Neural cell (in vitro differentiated cells): ENCODE results near the gene EPS15. TPM values are rescaled to one million over a fixed set of nuclear protein-coding genes. Genes with fewer than 3 reads are reported as not detected.

Experiments used
- H2AFZ ChIP-seq: fragments of 200-600, 300-800 bp; sonication (generic), shearing (Covaris generic); 2 replicates; pipeline ENCODE4 v1.6.0; 2014; ENCODE audit warnings: low read depth, mild to moderate bottlenecking, antibody characterized with exemption, low read length, moderate library complexity
- H3F3A ChIP-seq: fragments of 200-600 bp; shearing (Covaris generic); 2 replicates; pipeline ENCODE4 v1.6.1; 2016; ENCODE audit warnings: mild to moderate bottlenecking, moderate library complexity, mixed read lengths, antibody characterized with exemption, low read length; ENCODE audit not compliant: insufficient read depth, poor library complexity, severe bottlenecking
- H3K27ac ChIP-seq: fragments of 200-600, 300-800 bp; sonication (generic), shearing (Covaris generic); 2 replicates; pipeline ENCODE4 v1.5.1; 2014; ENCODE audit warnings: mild to moderate bottlenecking, low read length, moderate library complexity
- H3K27me3 ChIP-seq: fragments of 300-800, 200-600 bp; sonication (generic), shearing (Covaris generic); 2 replicates; pipeline ENCODE4 v1.6.0; 2014; ENCODE audit warnings: mild to moderate bottlenecking, low read depth, low read length, moderate library complexity; ENCODE audit not compliant: insufficient read depth
- H3K36me3 ChIP-seq: fragments of 300-800, 200-600 bp; sonication (generic), shearing (Covaris generic); 2 replicates; pipeline ENCODE4 v1.5.1; 2014; ENCODE audit warnings: mild to moderate bottlenecking, antibody characterized with exemption, low read length, moderate library complexity; ENCODE audit not compliant: insufficient read depth
- H3K4me2 ChIP-seq: fragments of 300-800, 200-600 bp; sonication (generic), shearing (Covaris generic); 2 replicates; pipeline ENCODE4 v1.6.0; 2014; ENCODE audit warnings: mild to moderate bottlenecking, low read length
- H3K4me3 ChIP-seq: fragments of 300-800, 200-600 bp; sonication (generic), shearing (Covaris generic); 2 replicates; pipeline ENCODE4 v1.5.1; 2014; ENCODE audit warnings: mild to moderate bottlenecking, low read length, moderate library complexity
- H3K79me2 ChIP-seq: fragments of 200-600 bp; shearing (Covaris generic); replicated peaks from 2 replicates; pipeline ENCODE4 v1.6.0; 2014; ENCODE audit warnings: mild to moderate bottlenecking, low read length, moderate library complexity; ENCODE audit not compliant: insufficient read depth
- H3K9ac ChIP-seq: fragments of 300-800, 200-600 bp; sonication (generic), shearing (Covaris generic); 2 replicates; pipeline ENCODE4 v1.6.1; 2016; ENCODE audit warnings: mild to moderate bottlenecking, low read length, mixed read lengths
- H3K9me2 ChIP-seq: fragments of 200-600 bp; shearing (Covaris generic); 2 replicates; pipeline ENCODE4 v1.6.1; 2016; ENCODE audit warnings: mild to moderate bottlenecking, low read length, mixed read lengths; ENCODE audit not compliant: insufficient read depth
- H3K9me3 ChIP-seq: fragments of 200-600, 300-800 bp; sonication (generic), shearing (Covaris generic); 2 replicates; pipeline ENCODE4 v1.6.1; 2016; ENCODE audit warnings: mild to moderate bottlenecking, mixed run types, low read length, moderate library complexity, mixed read lengths
- H4K20me1 ChIP-seq: fragments of 200-600 bp; shearing (Covaris generic); 2 replicates; pipeline ENCODE4 v1.6.1; 2016; ENCODE audit warnings: mild to moderate bottlenecking, mixed run types; ENCODE audit not compliant: insufficient read depth
- EP300 ChIP-seq: fragments of 450-650 bp; conservative IDR thresholded peaks from 2 replicates; pipeline ENCODE4 v1.6.1; 2014; ENCODE audit warnings: antibody characterized with exemption, mild to moderate bottlenecking, moderate library complexity; ENCODE audit not compliant: poor library complexity, severe bottlenecking
- EZH2 ChIP-seq: fragments of 200-600, 300-800 bp; shearing (Covaris generic), sonication (generic); IDR thresholded peaks from 2 replicates; pipeline ENCODE4 v1.6.1; 2014; ENCODE audit warnings: antibody characterized with exemption, low read length, borderline replicate concordance, mild to moderate bottlenecking; ENCODE audit not compliant: insufficient read depth, poor library complexity, severe bottlenecking
- MXI1 ChIP-seq: fragments of 450-650 bp; conservative IDR thresholded peaks from 2 replicates; pipeline ENCODE4 v1.6.1; 2014; ENCODE audit warnings: antibody characterized with exemption, mild to moderate bottlenecking; ENCODE audit not compliant: poor library complexity, severe bottlenecking
- POLR2AphosphoS5 ChIP-seq: IDR thresholded peaks from 2 replicates; pipeline ENCODE4 v1.6.1; 2012
- RAD21 ChIP-seq: fragments of 450-650 bp; conservative IDR thresholded peaks from 2 replicates; pipeline ENCODE4 v1.6.1; 2014; ENCODE audit warnings: antibody characterized with exemption, mild to moderate bottlenecking, moderate library complexity
- SMC3 ChIP-seq: fragments of 450-650 bp; conservative IDR thresholded peaks from 2 replicates; pipeline ENCODE4 v1.6.1; 2014; ENCODE audit warnings: antibody characterized with exemption, mild to moderate bottlenecking, moderate library complexity; ENCODE audit not compliant: poor library complexity
- TAF1 ChIP-seq: IDR thresholded peaks from 2 replicates; pipeline ENCODE4 v1.6.1; 2012; ENCODE audit warnings: low read depth
- polyA plus RNA-seq: library from polyadenylated mRNA; depleted of rRNA; stranded (reverse); fragments of >200 nt; gene quantifications from 2 replicates; pipeline ENCODE4 v1.2.3, GENCODE V29; 2014
- TF ChIP-seq, protein P1 (sequence below): IDR thresholded peaks from 2 replicates; pipeline ENCODE4 v1.6.1; 2012; ENCODE audit warnings: borderline replicate concordance
- TF ChIP-seq, protein P2 (sequence below): fragments of 450-650 bp; IDR thresholded peaks from 2 replicates; pipeline ENCODE4 v1.5.1; 2014; ENCODE audit warnings: antibody characterized with exemption, mild to moderate bottlenecking, moderate library complexity; ENCODE audit not compliant: poor library complexity, severe bottlenecking

EPS15 gene
- polyA plus RNA-seq, 1 donor from 2014 or later: 101 TPM

DNA sequence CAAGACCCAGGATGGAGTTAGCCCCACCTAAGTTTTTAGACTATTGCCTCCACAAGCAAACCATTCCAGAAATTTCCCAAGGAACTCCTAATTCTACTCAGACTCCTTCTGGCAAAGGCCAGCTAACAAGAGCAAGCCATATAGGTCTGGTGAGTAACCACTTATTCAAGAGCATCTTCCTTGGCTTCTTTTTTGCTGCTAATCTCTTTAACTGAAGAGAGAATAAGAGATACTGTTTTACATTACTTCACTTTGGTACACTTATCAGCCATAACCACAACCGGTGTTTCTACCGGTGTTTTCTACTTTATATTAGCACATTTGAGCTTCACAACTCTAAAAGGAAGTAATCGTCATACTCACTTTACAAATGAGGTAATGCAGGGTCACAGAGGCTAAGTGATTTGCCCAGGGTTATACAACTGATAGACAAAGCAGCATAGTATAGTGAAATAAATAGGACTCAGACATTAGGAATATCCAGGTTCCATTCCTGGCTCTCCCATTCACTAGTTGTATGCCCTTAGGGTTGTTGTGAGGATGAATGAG, 1.7 kb upstream of the EPS15 start:
- TF ChIP-seq, protein P1, sequence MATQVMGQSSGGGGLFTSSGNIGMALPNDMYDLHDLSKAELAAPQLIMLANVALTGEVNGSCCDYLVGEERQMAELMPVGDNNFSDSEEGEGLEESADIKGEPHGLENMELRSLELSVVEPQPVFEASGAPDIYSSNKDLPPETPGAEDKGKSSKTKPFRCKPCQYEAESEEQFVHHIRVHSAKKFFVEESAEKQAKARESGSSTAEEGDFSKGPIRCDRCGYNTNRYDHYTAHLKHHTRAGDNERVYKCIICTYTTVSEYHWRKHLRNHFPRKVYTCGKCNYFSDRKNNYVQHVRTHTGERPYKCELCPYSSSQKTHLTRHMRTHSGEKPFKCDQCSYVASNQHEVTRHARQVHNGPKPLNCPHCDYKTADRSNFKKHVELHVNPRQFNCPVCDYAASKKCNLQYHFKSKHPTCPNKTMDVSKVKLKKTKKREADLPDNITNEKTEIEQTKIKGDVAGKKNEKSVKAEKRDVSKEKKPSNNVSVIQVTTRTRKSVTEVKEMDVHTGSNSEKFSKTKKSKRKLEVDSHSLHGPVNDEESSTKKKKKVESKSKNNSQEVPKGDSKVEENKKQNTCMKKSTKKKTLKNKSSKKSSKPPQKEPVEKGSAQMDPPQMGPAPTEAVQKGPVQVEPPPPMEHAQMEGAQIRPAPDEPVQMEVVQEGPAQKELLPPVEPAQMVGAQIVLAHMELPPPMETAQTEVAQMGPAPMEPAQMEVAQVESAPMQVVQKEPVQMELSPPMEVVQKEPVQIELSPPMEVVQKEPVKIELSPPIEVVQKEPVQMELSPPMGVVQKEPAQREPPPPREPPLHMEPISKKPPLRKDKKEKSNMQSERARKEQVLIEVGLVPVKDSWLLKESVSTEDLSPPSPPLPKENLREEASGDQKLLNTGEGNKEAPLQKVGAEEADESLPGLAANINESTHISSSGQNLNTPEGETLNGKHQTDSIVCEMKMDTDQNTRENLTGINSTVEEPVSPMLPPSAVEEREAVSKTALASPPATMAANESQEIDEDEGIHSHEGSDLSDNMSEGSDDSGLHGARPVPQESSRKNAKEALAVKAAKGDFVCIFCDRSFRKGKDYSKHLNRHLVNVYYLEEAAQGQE: no peak
- TF ChIP-seq TAF1: no peak
- TF ChIP-seq, protein P2, sequence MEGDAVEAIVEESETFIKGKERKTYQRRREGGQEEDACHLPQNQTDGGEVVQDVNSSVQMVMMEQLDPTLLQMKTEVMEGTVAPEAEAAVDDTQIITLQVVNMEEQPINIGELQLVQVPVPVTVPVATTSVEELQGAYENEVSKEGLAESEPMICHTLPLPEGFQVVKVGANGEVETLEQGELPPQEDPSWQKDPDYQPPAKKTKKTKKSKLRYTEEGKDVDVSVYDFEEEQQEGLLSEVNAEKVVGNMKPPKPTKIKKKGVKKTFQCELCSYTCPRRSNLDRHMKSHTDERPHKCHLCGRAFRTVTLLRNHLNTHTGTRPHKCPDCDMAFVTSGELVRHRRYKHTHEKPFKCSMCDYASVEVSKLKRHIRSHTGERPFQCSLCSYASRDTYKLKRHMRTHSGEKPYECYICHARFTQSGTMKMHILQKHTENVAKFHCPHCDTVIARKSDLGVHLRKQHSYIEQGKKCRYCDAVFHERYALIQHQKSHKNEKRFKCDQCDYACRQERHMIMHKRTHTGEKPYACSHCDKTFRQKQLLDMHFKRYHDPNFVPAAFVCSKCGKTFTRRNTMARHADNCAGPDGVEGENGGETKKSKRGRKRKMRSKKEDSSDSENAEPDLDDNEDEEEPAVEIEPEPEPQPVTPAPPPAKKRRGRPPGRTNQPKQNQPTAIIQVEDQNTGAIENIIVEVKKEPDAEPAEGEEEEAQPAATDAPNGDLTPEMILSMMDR: no peak
- TF ChIP-seq SMC3: no peak
- TF ChIP-seq EZH2: no peak
- TF ChIP-seq EP300: no peak
- no peak for TF ChIP-seq RAD21
- TF ChIP-seq POLR2AphosphoS5: no peak
- no peak for TF ChIP-seq MXI1
- Histone ChIP-seq H3K79me2 (peaks cover 3% of the 10 kb centered on the region), H3K27me3 (peaks cover 7% of the 10 kb centered on the region), H3F3A (no peaks in the 10 kb centered on the region), H4K20me1 (no peaks in the 10 kb centered on the region), H3K4me3 (no peak overlapping the region), H3K4me2 (no peak overlapping the region), H3K36me3 (no peaks in the 10 kb centered on the region), H2AFZ (no peak overlapping the region), H3K9me3 (no peaks in the 10 kb centered on the region), H3K9ac (no peak overlapping the region), H3K9me2 (no peaks in the 10 kb centered on the region), H3K27ac (no peak overlapping the region)

DNA sequence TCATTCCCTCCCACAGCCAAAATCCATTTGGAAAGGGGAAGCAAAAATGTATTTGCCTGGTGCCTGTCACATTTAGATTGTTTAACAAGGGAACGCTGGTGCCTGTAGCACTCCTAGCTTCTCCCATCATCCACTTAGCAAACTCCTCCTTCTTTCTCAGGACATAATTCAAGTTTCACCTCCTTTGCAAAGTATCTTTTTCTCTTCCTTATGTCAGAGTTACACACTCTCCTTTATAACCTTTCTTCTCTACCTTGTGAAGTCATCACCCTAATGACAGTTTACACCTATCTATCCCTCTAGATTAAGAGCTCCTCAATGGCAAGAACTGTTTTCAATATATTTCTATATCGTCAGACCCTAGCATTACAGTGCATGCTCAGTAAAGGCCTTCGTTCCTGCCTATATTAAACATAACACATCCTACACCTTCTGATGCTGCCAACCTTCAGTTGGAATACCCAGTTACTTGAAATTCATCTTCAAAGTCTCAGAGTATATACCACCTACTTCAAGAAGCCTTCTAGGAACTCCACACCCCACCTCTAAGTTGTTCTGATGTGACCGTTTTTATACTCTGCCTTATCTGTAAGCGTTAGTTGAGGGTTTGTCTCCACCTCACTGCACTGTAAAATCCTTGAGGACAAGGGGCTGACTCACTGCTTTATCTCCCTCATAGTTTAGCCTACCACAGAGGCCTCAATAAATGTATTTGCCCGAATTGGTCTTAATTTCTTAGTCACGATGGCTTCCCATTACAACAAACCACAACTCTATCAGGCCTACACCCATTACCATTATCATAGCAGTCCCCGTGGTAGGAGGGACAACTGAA, 1.0 kb upstream of the EPS15 start:
- H3K9me2 ChIP-seq: no peaks in the 10 kb centered on the region
- no peak overlapping the region for H3K27ac ChIP-seq
- H3F3A ChIP-seq: no peaks in the 10 kb centered on the region
- no peak overlapping the region for H3K4me2 ChIP-seq
- no peak overlapping the region for H3K4me3 ChIP-seq
- H3K36me3 ChIP-seq: no peaks in the 10 kb centered on the region
- H3K9ac ChIP-seq: no peak overlapping the region
- no peak overlapping the region for H2AFZ ChIP-seq
- H3K27me3 ChIP-seq: peaks cover 7% of the 10 kb centered on the region
- peaks cover 3% of the 10 kb centered on the region for H3K79me2 ChIP-seq
- TF ChIP-seq, protein P2: no peak
- no peak for TF ChIP-seq POLR2AphosphoS5
- no peak for TF ChIP-seq SMC3
- TF ChIP-seq, protein P1: no peak
- no peak for TF ChIP-seq EP300
- no peak for TF ChIP-seq MXI1
- no peak for TF ChIP-seq TAF1
- TF ChIP-seq RAD21: no peak
- no peak for TF ChIP-seq EZH2
- no peaks in the 10 kb centered on the region for H4K20me1 ChIP-seq
- no peaks in the 10 kb centered on the region for H3K9me3 ChIP-seq
